GM21447 (cell line): ENCODE data around the gene ZNF701.
A peak's percentile ranks its signal among the peaks of the same experiment; 100 is the strongest.
"Not testable (repeated sequence)": the region's sequence is repeated elsewhere in the genome, so short reads cannot be mapped to it uniquely, and the experiment has no call there.

Experiments used
- ATAC-seq: cut with Tn5 transposase; IDR thresholded peaks from one replicate; pipeline ENCODE4 v1.9.1; 2021; ENCODE audit not compliant: unreplicated experiment

ZNF701 gene

GRCh38 chr19:52570000-52570861, at the start of gene ZNF701:
ZNF701 (plus strand) TSS chr19:52570287; CDS start chr19:52574148, 3,861 bp downstream.
- ATAC-seq = peak; percentile 92

- no peak for ATAC-seq
These were observed 47.5 kb upstream of the ZNF701 start for GRCh38 chr19:52522551-52522950.

GRCh38 chr19:52524086-52524485, 46.0 kb upstream of the ZNF701 start:
- ATAC-seq = no peak

DNA sequence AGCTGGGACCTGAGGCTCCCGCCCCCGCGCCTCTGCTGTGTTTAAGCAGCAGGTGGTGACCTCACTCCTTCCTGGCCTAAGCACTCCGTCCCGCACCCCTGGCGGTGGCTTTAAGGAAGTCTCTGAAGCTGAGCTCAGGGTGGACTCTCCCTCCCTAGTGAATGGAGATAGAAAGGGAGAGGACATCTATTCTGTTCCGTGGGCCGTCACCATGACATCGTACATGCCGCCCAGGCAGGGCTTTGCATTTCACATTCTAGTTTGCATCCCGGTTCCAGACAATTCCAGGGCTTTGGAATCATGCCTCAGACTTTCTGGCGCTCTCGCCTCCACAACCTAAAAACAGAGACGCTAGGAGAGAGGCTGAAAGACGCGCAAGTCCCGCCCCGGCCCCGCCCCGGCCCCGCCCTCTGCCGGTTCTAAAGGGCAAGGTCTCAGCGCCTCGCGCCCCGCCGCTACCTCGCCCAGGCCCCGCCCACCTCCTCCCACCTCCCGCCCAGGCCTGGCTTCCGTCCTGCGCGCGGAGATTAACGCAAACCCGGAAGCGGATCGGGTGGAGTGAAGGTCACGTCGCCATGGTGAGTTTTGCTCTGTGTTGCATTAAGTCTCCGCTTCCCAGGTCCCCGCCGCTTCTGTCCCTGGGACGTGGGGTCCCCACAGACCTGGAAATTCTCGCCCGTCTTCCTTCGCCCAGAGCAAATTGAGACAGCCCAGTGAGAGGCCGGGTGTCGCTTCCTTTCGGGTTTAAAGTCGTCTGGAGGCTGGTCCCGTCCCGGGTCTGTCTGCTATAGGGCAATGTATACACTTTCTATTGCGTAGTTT, 42.7 kb upstream of the ZNF701 start, which contains the start of gene ZNF808:
ZNF808 (plus strand) TSS at position 535 of the 822 bp plus-strand sequence. CDS start 15,617 bp downstream, outside the sequence.
- ATAC-seq = peak; percentile 82

GRCh38 chr19:52527956-52528351, 42.1 kb upstream of the ZNF701 start:
- ATAC-seq = no peak

GRCh38 chr19:52532480-52532879, 37.6 kb upstream of the ZNF701 start:
- no peak for ATAC-seq

DNA sequence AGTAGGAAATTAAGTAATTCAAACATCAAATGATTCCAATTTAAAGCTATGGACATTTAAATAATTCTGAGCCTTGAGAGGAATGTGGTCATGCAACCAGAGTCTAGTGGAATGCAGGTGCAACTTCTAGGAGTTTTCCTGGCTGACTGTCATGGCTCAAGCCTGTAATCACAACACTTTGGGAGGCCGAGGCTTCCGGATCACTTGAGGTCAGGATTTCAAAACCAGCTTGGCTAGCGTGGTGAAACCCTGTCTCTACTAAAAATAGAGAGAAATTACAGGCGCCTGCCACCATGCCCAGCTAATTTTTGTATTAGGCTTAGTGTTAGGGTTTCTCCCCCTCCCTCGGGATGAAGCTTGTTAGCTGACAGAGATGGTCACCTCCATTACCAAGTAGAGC, 36.2 kb upstream of the ZNF701 start:
- ATAC-seq = no peak

DNA sequence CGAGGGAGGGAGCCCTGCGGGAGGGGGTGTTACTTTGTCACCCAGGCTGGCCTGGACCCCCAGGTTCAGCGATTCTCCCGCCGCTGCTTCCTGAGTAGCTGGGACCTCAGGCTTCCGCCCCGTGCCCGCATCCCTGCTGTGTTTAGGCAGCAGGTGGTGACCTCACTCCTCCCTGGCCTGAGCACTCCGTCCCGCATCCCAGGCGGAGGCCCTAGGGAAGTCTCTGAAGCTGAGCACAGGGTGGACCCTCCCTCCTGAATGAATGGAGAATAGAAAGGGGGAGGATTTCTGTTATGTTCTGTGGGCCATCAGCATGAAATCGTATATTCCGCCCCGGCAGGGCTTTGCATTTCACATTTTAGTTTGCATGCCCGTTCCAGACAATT, 34.7 kb upstream of the ZNF701 start:
- ATAC-seq = not testable (repeated sequence)

DNA sequence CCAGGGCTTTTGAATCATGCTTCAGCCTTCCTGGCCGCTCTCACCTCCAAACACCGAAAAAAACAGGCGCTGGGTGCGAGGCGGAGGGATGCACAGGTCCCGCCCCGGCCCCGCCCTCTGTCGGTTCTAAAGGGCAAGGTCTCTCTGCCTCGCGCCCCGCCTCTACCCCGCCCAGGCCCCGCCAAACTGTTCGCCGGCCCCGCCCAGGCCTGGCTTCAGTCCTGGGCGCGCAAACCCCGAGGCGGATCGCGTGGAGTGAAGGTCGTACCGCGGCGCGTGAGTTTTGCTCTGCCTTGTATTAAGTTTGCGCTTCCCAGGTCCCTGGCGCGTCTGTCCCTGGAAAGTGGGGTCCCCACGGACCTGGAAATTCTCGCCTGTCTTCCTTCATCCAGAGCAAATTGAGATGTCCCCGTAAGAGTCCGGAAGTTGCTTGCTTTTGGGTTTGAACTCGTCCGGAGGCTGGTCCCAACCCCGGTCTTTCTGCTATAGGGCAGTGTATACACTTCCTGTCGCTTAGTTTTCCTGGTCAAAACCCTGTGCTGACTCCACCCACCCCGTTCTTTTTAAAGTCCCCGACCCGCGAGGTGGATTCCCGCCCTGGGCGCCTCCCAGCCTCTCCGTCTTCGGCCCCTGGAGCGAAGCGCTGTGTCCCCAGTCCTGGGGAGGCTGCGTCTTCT, 34.2 kb upstream of the ZNF701 start:
- peak; percentile 86 for ATAC-seq

DNA sequence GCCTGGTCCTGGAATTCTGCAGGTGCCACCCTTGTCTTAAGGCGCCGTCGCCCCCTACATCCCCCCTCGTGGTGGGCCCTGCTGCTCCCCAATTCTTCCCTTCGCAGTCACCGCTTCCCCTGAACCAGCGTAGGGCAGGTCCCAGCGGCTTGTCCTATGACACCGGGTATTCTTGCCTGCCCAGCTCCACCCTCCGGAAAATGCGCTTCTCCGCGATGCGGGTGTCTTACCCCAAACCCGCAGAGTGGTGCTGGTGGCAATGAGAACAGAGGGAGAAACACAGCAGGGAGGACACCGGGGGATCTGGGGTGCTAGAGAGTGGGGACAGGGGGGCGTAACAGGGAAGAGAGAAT, 33.7 kb upstream of the ZNF701 start:
- peak; percentile 21 for ATAC-seq

DNA sequence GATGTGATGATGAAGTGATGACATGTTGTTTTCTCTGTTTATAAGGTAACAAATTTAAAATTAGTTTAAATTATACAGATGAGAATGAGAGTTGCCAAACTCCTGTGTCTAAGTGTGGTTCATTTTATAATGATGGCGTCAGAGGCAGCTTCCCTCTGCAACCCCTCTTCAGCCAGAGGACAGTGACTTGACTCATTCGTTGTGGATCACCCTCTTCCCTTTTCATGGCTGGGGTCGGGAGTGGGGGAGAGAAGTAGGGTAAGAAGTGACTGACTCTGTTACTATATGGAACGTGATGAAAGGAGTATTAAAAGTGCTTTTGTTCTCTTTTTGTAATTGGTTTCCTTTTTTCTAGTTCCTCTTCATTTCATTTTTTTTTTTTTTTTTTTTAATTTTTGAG, 31.3 kb upstream of the ZNF701 start:
- not testable (repeated sequence) for ATAC-seq

GRCh38 chr19:52541176-52541575, 28.9 kb upstream of the ZNF701 start:
- not testable (repeated sequence) for ATAC-seq

DNA sequence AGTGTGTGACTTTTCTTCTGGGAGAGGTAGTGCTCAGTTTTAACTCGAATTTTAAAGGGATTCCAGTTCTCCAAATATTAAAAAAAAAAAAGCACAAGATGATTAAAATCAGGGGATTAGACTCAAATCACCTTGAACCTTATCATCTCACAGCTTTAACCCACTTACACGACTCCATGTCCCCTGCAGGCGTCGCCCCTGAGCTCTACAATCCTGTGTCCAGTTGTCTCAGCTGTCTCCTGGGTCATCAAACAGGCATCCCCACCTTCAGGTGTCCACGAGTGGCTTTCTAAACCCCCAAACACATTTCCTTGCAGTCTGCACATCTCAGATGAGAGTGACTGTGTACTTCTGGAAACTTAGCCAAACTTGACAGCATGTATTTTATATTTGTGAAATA, 28.5 kb upstream of the ZNF701 start:
- no peak for ATAC-seq

DNA sequence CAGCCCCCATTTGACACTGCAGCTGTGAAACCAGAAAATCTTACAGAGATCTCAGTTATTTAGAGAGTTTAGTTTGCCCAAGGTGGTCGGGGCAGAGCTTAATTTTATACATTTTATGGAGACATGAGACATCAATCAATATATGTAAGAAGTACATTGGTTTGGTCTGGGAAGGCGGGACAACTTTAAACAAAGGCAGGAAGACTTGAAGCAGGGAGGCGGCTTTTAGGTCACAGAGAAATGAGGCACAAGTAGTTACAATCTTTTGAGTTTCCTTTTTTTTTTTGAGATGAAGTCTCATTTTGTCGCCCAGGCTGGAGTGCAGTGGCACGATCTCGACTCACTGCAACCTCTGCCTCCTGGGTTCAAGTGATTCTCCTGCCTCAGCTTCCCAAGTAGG, 27.5 kb upstream of the ZNF701 start:
- ATAC-seq = not testable (repeated sequence)

DNA sequence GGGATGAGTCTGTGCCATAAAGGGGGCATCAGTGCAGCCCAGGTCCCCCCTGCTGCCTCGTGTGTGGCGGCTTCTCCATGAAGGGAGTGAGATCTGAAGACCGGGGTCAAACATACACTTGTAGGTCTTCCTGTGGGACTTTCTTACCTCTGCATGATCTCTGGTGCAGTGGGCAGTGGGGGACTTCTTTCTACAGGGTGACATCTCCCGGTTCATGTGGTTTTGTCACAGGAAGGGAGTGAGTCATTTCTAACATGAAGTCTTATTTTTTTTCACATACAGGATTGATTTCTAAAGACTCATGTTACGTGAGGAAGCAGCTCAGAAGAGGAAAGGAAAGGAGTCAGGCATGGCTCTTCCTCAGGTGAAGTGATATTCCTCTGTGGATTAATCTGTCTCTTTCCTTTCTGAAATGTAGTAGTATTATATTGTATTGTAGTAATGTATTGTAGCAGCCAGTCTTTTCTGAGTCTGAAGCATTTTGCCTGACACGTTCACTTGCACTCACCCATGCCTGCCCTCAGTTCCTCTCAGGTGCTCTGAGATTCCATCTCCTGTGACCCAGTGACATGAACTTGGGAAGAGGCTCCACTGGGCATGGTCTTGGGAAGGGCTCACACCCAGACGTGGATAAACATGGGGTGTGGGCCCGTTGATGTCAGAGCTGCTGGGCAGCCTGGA, 27.0 kb upstream of the ZNF701 start:
- ATAC-seq = no peak

DNA sequence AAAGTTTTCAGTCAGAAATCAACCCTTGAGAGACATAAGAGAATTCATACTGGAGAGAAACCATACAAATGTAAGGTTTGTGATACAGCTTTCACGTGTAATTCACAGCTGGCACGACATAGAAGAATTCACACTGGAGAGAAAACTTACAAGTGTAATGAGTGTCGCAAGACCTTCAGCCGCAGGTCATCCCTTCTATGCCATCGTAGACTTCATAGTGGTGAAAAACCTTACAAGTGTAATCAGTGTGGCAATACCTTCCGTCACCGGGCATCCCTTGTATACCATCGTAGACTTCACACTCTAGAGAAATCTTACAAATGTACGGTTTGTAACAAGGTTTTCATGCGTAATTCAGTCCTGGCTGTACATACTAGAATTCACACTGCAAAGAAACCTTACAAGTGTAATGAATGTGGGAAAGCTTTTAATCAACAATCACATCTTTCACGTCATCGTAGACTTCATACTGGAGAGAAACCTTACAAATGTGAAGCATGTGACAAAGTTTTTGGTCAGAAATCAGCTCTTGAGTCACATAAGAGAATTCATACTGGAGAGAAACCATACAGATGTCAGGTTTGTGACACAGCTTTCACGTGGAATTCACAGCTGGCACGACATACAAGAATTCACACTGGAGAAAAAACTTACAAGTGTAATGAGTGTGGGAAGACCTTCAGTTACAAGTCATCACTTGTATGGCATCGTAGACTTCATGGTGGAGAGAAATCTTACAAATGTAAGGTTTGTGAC, 15.7 kb upstream of the ZNF701 start:
- no peak for ATAC-seq

GRCh38 chr19:52557231-52557995, 12.7 kb upstream of the ZNF701 start:
- no peak for ATAC-seq

DNA sequence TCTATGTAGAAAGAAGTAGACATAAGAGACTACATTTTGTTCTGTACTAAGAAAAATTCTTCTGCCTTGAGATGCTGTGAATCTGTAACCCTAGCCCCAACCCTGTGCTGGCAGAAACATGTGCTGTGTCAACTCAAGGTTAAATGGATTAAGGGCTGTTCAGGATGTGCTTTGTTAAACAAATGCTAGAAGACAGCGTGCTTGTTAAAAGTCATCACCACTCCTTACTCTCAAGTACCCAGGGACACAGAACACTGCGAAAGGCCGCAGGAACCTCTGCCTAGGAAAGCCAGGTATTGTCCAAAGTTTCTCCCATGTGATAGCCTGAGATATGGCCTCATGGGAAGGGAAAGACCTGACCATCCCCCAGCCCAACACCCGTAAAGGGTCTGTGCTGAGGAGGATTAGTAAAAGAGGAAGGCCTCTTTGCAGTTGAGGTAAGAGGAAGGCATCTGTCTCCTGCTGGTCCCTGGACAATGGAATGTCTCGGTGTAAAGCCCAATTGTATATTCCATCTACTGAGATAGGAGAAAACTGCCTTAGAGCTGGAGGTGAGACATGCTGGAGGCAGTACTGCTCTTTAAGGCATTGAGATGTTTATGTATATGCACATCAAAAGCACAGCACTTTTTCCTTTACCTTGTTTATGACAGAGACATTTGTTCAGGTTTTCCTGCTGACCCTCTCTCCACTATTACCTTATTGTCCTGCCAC, 11.2 kb upstream of the ZNF701 start:
- not testable (repeated sequence) for ATAC-seq

- not testable (repeated sequence) for ATAC-seq
These were observed 8.5 kb upstream of the ZNF701 start for GRCh38 chr19:52561611-52562010.
